ENCODE measurements around the gene LPCAT2.
"Not testable (repeated sequence)": the region's sequence is repeated elsewhere in the genome, so short reads cannot be mapped to it uniquely, and the experiment has no call there.

Gene LPCAT2

DNA sequence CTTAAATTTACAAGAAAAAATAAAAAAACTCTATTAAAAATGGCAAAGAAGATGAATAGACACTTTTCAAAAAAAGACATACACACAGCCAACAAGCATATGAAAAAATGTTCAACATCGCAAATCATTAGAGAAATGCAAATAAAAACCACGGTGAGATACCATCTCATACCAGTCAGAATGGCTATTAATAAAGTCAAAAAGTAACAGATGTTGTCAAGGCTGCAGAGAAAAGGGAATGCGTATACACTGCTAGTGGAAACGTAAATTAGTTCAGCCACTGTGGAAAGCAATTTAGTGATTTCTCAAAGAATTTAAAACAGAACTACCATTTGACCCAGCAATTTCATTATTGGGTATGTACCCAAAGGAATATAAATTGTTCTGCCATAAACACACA lies 89.1 kb downstream of the LPCAT2 start:
- Histone ChIP-seq H3K27me3 (no peaks in the 10 kb centered on the region), H3K36me3 (no peaks in the 10 kb centered on the region), H3K27ac (no peak overlapping the region), H3K4me1 (ENCODE audit: control insufficient read depth in 1 of 2, insufficient read depth in 1 of 2, low read depth in 1 of 2, low read length in 1 of 2) (no peaks in the 10 kb centered on the region), H3K4me3 (ENCODE audit: low read depth in 1 of 2, low read length in 1 of 2) (no peak overlapping the region), H3K9me3 (no peaks in the 10 kb centered on the region)
- TF ChIP-seq, protein P1, sequence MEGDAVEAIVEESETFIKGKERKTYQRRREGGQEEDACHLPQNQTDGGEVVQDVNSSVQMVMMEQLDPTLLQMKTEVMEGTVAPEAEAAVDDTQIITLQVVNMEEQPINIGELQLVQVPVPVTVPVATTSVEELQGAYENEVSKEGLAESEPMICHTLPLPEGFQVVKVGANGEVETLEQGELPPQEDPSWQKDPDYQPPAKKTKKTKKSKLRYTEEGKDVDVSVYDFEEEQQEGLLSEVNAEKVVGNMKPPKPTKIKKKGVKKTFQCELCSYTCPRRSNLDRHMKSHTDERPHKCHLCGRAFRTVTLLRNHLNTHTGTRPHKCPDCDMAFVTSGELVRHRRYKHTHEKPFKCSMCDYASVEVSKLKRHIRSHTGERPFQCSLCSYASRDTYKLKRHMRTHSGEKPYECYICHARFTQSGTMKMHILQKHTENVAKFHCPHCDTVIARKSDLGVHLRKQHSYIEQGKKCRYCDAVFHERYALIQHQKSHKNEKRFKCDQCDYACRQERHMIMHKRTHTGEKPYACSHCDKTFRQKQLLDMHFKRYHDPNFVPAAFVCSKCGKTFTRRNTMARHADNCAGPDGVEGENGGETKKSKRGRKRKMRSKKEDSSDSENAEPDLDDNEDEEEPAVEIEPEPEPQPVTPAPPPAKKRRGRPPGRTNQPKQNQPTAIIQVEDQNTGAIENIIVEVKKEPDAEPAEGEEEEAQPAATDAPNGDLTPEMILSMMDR (IDR thresholded peaks at IDR 0.05), result no peak

DNA sequence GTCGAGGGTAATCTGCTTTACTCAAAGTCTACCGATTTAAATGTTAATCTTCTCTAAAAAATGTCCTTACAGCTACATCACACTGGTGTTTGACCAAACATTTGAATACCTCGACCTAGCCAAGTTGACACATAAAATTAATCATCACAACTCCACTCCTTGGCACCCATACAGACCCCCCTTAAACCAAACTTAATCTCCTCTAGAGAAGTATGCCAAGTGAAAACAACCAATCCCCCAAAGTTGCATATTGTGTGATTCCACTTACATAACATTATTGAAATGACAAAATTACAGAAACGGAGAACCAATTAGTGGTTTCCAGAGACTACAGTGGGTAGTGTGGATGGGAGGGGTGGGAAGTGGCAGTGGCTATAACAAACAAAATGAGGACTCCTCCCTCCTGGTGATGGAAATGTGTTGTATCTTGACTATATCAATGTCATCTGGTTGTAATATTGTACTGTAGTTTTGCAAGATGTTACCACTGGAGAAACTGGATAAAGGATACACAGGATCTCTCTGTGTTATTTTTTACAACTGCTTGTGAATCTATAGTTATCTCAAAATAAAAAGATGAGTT lies 97.0 kb downstream of the LPCAT2 start:
- TF ChIP-seq, protein P1 (IDR thresholded peaks at IDR 0.05), result no peak
- H3K9me3 ChIP-seq, result no peaks in the 10 kb centered on the region
- H3K27ac ChIP-seq, result no peak overlapping the region
- H3K36me3 ChIP-seq, result no peaks in the 10 kb centered on the region
- H3K27me3 ChIP-seq, result no peaks in the 10 kb centered on the region
- H3K4me3 ChIP-seq (ENCODE audit: low read depth in 1 of 2, low read length in 1 of 2), result no peak overlapping the region
- H3K4me1 ChIP-seq (ENCODE audit: control insufficient read depth in 1 of 2, insufficient read depth in 1 of 2, low read depth in 1 of 2, low read length in 1 of 2), result no peaks in the 10 kb centered on the region

DNA sequence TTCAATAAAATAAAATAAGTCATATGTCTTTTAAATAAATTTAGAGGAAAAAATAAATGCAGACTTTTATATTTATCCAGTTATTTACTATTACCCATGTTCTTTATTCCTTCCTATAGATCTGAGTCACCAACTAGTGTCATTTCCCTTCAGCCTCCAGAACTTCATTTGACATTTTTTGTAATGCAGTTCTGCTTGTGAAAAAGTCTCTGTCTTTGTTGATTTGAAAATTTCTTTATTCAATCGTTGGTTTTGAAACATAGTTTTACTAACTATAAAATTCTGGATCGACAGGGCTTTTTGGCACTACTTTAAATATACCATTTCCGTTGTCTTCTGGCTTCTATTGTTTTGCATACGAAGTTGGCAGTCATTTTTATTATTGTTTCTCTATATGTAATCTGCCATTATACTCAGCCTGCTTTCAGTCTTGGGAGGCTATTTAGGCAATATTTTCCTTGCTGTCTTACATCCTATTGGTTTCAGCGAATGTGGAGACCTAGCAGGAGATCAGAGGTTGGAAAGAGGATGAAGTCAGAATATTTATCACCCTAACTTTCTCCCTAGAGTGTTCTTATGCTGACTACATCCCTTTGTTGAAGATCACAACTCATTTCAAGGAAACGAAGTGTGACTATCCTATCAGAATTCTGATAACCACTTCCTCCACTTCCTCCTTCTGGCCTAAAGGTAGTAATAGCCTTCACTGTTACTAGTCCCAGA lies 104.9 kb downstream of the LPCAT2 start:
- no peaks in the 10 kb centered on the region for H3K4me1 ChIP-seq (ENCODE audit: control insufficient read depth in 1 of 2, insufficient read depth in 1 of 2, low read depth in 1 of 2, low read length in 1 of 2)
- H3K36me3 ChIP-seq, result no peaks in the 10 kb centered on the region
- H3K27me3 ChIP-seq, result no peaks in the 10 kb centered on the region
- TF ChIP-seq, protein P1 (IDR thresholded peaks at IDR 0.05), result no peak
- no peaks in the 10 kb centered on the region for H3K9me3 ChIP-seq
- H3K4me3 ChIP-seq (ENCODE audit: low read depth in 1 of 2, low read length in 1 of 2), result no peak overlapping the region
- no peak overlapping the region for H3K27ac ChIP-seq

DNA sequence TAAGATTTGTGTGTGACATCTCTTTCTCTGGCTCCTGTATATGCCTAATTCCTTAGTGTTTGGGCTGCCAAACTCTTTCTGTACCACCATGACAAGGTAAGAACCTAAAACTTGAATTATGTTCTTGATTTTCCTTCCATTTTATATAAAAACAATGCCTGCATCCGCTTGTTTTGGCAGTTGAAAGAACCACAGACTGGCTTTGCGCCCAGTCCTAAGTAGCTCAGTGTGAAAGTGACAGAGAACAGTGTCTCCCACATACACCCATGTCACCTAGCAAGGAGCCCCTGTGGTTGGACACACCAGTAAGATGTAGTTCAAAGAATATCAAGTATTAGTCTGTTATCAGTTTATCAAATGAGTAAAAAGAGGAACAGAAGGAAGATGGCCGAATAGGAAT lies 106.2 kb downstream of the LPCAT2 start:
- Histone ChIP-seq H3K4me1 (ENCODE audit: control insufficient read depth in 1 of 2, insufficient read depth in 1 of 2, low read depth in 1 of 2, low read length in 1 of 2) (no peaks in the 10 kb centered on the region), H3K9me3 (no peaks in the 10 kb centered on the region), H3K27ac (no peak overlapping the region), H3K27me3 (no peaks in the 10 kb centered on the region), H3K36me3 (no peaks in the 10 kb centered on the region), H3K4me3 (ENCODE audit: low read depth in 1 of 2, low read length in 1 of 2) (no peak overlapping the region)
- TF ChIP-seq, protein P1 (IDR thresholded peaks at IDR 0.05), result no peak

DNA sequence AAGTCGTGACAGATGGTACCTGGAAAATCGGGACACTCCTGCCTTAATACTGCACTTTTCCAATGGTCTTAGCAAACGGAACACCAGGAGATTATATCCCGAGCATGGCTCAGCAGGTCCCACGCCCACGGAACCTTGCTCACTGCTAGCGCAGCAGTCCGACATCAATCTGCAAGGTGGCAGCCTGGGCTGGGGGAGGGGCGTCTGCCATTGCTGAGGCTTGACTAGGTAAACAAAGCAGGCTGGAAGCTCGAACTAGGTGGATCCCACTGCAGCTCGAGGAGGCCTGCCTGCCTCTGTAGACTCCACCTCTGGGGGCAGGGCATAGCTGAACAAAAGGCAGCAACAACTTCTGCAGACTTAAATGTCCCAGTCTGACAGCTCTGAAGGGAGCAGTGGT lies 106.8 kb downstream of the LPCAT2 start:
- not testable (repeated sequence) for H3K4me1 ChIP-seq (ENCODE audit: control insufficient read depth in 1 of 2, insufficient read depth in 1 of 2, low read depth in 1 of 2, low read length in 1 of 2); H3K9me3 ChIP-seq; H3K27me3 ChIP-seq; H3K4me3 ChIP-seq (ENCODE audit: low read depth in 1 of 2, low read length in 1 of 2); H3K27ac ChIP-seq; H3K36me3 ChIP-seq

DNA sequence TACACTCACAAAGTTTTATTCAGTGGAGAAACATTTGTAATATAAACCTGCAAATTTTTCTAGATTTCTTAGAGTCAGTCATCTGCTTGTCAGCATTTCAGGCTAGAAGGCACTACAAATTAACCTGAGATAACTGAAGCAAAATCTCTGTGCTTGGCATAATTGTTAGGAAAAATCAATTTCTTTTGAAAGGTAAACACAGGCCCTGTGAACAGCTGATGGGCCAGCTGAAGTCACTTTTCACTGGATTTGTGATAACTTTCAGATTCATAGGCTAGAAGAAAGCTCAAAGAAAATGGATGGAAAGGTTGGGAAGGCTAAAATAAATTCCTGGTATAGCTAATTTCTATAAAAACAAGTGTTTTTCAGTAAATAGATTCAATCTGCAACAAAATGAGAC lies 112.9 kb downstream of the LPCAT2 start:
- Histone ChIP-seq H3K27me3 (no peaks in the 10 kb centered on the region), H3K4me3 (ENCODE audit: low read depth in 1 of 2, low read length in 1 of 2) (no peak overlapping the region), H3K4me1 (ENCODE audit: control insufficient read depth in 1 of 2, insufficient read depth in 1 of 2, low read depth in 1 of 2, low read length in 1 of 2) (no peaks in the 10 kb centered on the region), H3K9me3 (no peaks in the 10 kb centered on the region), H3K36me3 (no peaks in the 10 kb centered on the region), H3K27ac (no peak overlapping the region)
- TF ChIP-seq, protein P1 (IDR thresholded peaks at IDR 0.05), result no peak

Data from neutrophil (primary cell).